ENCODE measurements around the gene KRAS.

GRCh38 chr12:25186038-25186787, 64.5 kb downstream of the KRAS start:
- TF ChIP-seq, protein P1, sequence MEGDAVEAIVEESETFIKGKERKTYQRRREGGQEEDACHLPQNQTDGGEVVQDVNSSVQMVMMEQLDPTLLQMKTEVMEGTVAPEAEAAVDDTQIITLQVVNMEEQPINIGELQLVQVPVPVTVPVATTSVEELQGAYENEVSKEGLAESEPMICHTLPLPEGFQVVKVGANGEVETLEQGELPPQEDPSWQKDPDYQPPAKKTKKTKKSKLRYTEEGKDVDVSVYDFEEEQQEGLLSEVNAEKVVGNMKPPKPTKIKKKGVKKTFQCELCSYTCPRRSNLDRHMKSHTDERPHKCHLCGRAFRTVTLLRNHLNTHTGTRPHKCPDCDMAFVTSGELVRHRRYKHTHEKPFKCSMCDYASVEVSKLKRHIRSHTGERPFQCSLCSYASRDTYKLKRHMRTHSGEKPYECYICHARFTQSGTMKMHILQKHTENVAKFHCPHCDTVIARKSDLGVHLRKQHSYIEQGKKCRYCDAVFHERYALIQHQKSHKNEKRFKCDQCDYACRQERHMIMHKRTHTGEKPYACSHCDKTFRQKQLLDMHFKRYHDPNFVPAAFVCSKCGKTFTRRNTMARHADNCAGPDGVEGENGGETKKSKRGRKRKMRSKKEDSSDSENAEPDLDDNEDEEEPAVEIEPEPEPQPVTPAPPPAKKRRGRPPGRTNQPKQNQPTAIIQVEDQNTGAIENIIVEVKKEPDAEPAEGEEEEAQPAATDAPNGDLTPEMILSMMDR (IDR thresholded peaks at IDR 0.05): no peak
- TF ChIP-seq POLR2A (IDR thresholded peaks at IDR 0.05): no peak
